ENCODE results near the gene FBXL20. TPM values are rescaled to one million over a fixed set of nuclear protein-coding genes. Genes with fewer than 3 reads are reported as not detected.

The FBXL20 gene
- total RNA-seq, 1 experiment from 2014 or later, result 20.2 TPM

DNA sequence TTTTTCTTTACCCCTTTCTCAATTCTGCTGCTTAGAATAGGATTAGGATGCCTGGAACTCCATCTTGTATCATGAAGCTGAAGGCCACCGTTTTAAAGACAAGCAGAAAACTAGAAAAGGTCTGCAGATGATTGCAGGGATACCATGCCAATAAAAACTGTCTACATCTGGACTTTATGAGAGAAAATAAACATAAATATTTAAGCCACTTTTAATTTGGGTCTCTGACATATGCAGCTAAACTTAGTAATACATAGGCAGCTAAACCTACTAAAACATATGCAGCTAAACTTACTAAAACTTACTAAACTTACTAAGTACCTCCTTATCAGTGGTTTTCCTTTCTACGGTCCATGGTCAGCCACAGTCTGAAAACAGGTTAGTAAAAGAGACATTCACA lies 48.4 kb downstream of the FBXL20 start:
- intact Hi-C loops (cut with micrococcal nuclease; ENCODE audit: unreplicated experiment), result no loop called here
- no TSS peak for BruUV-seq (replicated peaks)
- Histone ChIP-seq H3K4me2 (no peak overlapping the region), H3K9me3 (ENCODE audit: insufficient read depth, low read depth) (no peaks in the 10 kb centered on the region), H3K27me3 (ENCODE audit: insufficient read depth, low read depth) (no peaks in the 10 kb centered on the region), H3K4me3 (no peak overlapping the region), H3K27ac (no peak overlapping the region), H3K4me1 (replicated peaks; ENCODE audit: insufficient read depth) (0 out of 2 replicates have a peak, but pooled peaks cover 8% of the 10 kb centered on the region), H3K79me2 (ENCODE audit: low read depth) (no peaks in the 10 kb centered on the region), H2AFZ (no peak overlapping the region), H3K9me2 (ENCODE audit: insufficient read depth) (no peaks in the 10 kb centered on the region), H3F3A (ENCODE audit: insufficient read depth, low read depth) (0 out of 2 replicates have a peak, but pooled peaks cover 3% of the 10 kb centered on the region), H4K20me1 (ENCODE audit: insufficient read depth) (no peaks in the 10 kb centered on the region; the same call in 1 of the 2 replicates), H3K36me3 (ENCODE audit: low read depth) (no peaks in the 10 kb centered on the region)
- CTCF ChIA-PET, result interaction anchor here (0.6 to 0.7 kb wide), 3 partner anchors 82 to 848 kb away, joined by 7 to 20 read pairs (median 8); no protein-coding TSS in a partner anchor
- TF ChIP-seq, protein P1, sequence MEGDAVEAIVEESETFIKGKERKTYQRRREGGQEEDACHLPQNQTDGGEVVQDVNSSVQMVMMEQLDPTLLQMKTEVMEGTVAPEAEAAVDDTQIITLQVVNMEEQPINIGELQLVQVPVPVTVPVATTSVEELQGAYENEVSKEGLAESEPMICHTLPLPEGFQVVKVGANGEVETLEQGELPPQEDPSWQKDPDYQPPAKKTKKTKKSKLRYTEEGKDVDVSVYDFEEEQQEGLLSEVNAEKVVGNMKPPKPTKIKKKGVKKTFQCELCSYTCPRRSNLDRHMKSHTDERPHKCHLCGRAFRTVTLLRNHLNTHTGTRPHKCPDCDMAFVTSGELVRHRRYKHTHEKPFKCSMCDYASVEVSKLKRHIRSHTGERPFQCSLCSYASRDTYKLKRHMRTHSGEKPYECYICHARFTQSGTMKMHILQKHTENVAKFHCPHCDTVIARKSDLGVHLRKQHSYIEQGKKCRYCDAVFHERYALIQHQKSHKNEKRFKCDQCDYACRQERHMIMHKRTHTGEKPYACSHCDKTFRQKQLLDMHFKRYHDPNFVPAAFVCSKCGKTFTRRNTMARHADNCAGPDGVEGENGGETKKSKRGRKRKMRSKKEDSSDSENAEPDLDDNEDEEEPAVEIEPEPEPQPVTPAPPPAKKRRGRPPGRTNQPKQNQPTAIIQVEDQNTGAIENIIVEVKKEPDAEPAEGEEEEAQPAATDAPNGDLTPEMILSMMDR (conservative IDR thresholded peaks at IDR 0.05), result no peak; the same call in 1 of the 2 replicates
- TF ChIP-seq EZH2 (IDR thresholded peaks at IDR 0.05; ENCODE audit: low read depth), result no peak
- no peak for DNase-seq
- POLR2A ChIA-PET (ENCODE audit: unreplicated experiment), result interaction anchor here (0.5 to 0.6 kb wide), 2 partner anchors 8 to 701 kb away, joined by 3 to 6 read pairs; partner anchors contain the start of gene MED24

GRCh38 chr17:39352511-39352910 lies 48.9 kb downstream of the FBXL20 start:
- Histone ChIP-seq H4K20me1 (ENCODE audit: insufficient read depth) (no peaks in the 10 kb centered on the region; the same call in 1 of the 2 replicates), H3K27ac (no peak overlapping the region), H3F3A (ENCODE audit: insufficient read depth, low read depth) (0 out of 2 replicates have a peak, but pooled peaks cover 3% of the 10 kb centered on the region), H2AFZ (no peak overlapping the region), H3K4me2 (no peak overlapping the region), H3K4me1 (replicated peaks; ENCODE audit: insufficient read depth) (0 out of 2 replicates have a peak, but pooled peaks cover 8% of the 10 kb centered on the region), H3K9me2 (ENCODE audit: insufficient read depth) (no peaks in the 10 kb centered on the region), H3K9me3 (ENCODE audit: insufficient read depth, low read depth) (no peaks in the 10 kb centered on the region), H3K79me2 (ENCODE audit: low read depth) (no peaks in the 10 kb centered on the region), H3K4me3 (no peak overlapping the region), H3K36me3 (ENCODE audit: low read depth) (no peaks in the 10 kb centered on the region), H3K27me3 (ENCODE audit: insufficient read depth, low read depth) (no peaks in the 10 kb centered on the region)
- intact Hi-C loops (cut with micrococcal nuclease; ENCODE audit: unreplicated experiment), result no loop called here
- no TSS peak for BruUV-seq (replicated peaks)
- no peak for TF ChIP-seq EZH2 (IDR thresholded peaks at IDR 0.05; ENCODE audit: low read depth)
- TF ChIP-seq, protein P1 (conservative IDR thresholded peaks at IDR 0.05), result peak; percentile 16; the same call in 1 of the 2 replicates
- POLR2A ChIA-PET (ENCODE audit: unreplicated experiment), result interaction anchor here (0.5 to 0.6 kb wide), 2 partner anchors 9 to 702 kb away, joined by 3 to 6 read pairs; partner anchors contain the start of gene MED24
- CTCF ChIA-PET, result interaction anchor here (0.6 to 0.7 kb wide), 5 partner anchors 81 to 849 kb away, joined by 5 to 20 read pairs (median 8); no protein-coding TSS in a partner anchor
- DNase-seq, result no peak

GRCh38 chr17:39351508-39351907 lies 49.9 kb downstream of the FBXL20 start:
- no peaks in the 10 kb centered on the region; the same call in 1 of the 2 replicates for H4K20me1 ChIP-seq (ENCODE audit: insufficient read depth)
- intact Hi-C loops (cut with micrococcal nuclease; ENCODE audit: unreplicated experiment), result no loop called here
- H3K27ac ChIP-seq, result no peak overlapping the region
- H3K4me1 ChIP-seq (replicated peaks; ENCODE audit: insufficient read depth), result 0 out of 2 replicates have a peak, but pooled peaks cover 8% of the 10 kb centered on the region
- no peaks in the 10 kb centered on the region for H3K36me3 ChIP-seq (ENCODE audit: low read depth)
- no TSS peak for BruUV-seq (replicated peaks)
- TF ChIP-seq, protein P1 (conservative IDR thresholded peaks at IDR 0.05), result no peak
- no peak for TF ChIP-seq EZH2 (IDR thresholded peaks at IDR 0.05; ENCODE audit: low read depth)
- 0 out of 2 replicates have a peak, but pooled peaks cover 3% of the 10 kb centered on the region for H3F3A ChIP-seq (ENCODE audit: insufficient read depth, low read depth)
- H2AFZ ChIP-seq, result no peak overlapping the region
- H3K4me2 ChIP-seq, result no peak overlapping the region
- POLR2A ChIA-PET (ENCODE audit: unreplicated experiment), result no interaction called here
- CTCF ChIA-PET, result interaction anchor here (0.6 kb wide), 1 partner anchor 509 kb away, joined by 4 read pairs; no protein-coding TSS in a partner anchor
- H3K9me3 ChIP-seq (ENCODE audit: insufficient read depth, low read depth), result no peaks in the 10 kb centered on the region
- no peaks in the 10 kb centered on the region for H3K27me3 ChIP-seq (ENCODE audit: insufficient read depth, low read depth)
- H3K9me2 ChIP-seq (ENCODE audit: insufficient read depth), result no peaks in the 10 kb centered on the region
- H3K4me3 ChIP-seq, result no peak overlapping the region
- DNase-seq, result no peak
- H3K79me2 ChIP-seq (ENCODE audit: low read depth), result no peaks in the 10 kb centered on the region
